Thyroid gland (tissue), 4 donors: Measurements from ENCODE around the gene SKIC8.

Source experiments
- POLR2A ChIP-seq, 2 donors: fragments of 450-650 bp; IDR thresholded peaks; one replicate each; pipeline ENCODE4 v1.6.1; 2017; ENCODE audit warnings: antibody characterized with exemption in 2 of 2, mild to moderate bottlenecking in 2 of 2, moderate library complexity in 1 of 2
- TF ChIP-seq, protein P1 (sequence below), 6 experiments: fragments of 200-600 bp in 3 of 6; fragments of 450-650 bp in 3 of 6; sonication (generic) in 3 of 6; IDR thresholded peaks; one replicate each; pipeline ENCODE4 v1.5.1; 2016 to 2019; ENCODE audit warnings: antibody characterized with exemption in 6 of 6, mild to moderate bottlenecking in 2 of 6, inconsistent platforms in 1 of 6, moderate library complexity in 1 of 6

DNA sequence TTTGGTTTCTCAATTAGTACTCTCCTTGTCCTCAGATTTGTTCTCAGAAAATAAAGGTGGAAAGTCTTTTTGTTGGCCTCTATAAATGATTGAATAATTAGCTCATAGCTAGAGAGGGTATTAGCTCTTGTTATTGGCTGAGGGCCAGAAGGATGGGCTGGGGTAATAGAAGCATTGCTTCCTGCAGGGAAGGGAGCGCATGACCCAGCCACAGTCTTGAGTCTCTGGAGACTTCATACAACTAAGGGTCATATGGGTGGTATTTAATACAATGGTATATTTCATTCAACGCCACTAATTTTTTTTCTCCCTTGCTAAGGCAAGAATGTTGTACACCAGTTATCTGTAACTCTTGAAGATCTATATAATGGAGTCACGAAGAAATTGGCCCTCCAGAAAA lies 26.6 kb downstream of the SKIC8 start:
- TF ChIP-seq, protein P1, sequence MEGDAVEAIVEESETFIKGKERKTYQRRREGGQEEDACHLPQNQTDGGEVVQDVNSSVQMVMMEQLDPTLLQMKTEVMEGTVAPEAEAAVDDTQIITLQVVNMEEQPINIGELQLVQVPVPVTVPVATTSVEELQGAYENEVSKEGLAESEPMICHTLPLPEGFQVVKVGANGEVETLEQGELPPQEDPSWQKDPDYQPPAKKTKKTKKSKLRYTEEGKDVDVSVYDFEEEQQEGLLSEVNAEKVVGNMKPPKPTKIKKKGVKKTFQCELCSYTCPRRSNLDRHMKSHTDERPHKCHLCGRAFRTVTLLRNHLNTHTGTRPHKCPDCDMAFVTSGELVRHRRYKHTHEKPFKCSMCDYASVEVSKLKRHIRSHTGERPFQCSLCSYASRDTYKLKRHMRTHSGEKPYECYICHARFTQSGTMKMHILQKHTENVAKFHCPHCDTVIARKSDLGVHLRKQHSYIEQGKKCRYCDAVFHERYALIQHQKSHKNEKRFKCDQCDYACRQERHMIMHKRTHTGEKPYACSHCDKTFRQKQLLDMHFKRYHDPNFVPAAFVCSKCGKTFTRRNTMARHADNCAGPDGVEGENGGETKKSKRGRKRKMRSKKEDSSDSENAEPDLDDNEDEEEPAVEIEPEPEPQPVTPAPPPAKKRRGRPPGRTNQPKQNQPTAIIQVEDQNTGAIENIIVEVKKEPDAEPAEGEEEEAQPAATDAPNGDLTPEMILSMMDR (IDR thresholded peaks at IDR 0.05), result no peak
- no peak for TF ChIP-seq POLR2A (IDR thresholded peaks at IDR 0.05)
